ENCODE data around the gene CHST7.
"Not testable (repeated sequence)": the region's sequence is repeated elsewhere in the genome, so short reads cannot be mapped to it uniquely, and the experiment has no call there.

CHST7 gene

GRCh38 chrX:46573331-46573891, at the start of gene CHST7:
TSS of gene CHST7 (plus strand) at chrX:46573765. CDS start at chrX:46573932, 167 bp downstream.
- in situ Hi-C loops (cut with MboI; ENCODE audit: low sequenced_read_pairs) = loop anchor here (25.0 kb wide), 1 partner anchor 214 kb away; no protein-coding TSS in a partner anchor

- in situ Hi-C loops (cut with MboI; ENCODE audit: low sequenced_read_pairs) = not testable (repeated sequence)
Observed at GRCh38 chrX:46528640-46529039, 44.9 kb upstream of the CHST7 start.

GRCh38 chrX:46529740-46530403, 43.7 kb upstream of the CHST7 start:
- in situ Hi-C loops (cut with MboI; ENCODE audit: low sequenced_read_pairs) = not testable (repeated sequence)

GRCh38 chrX:46530404-46530908, 43.1 kb upstream of the CHST7 start:
- in situ Hi-C loops (cut with MboI; ENCODE audit: low sequenced_read_pairs) = not testable (repeated sequence)

- in situ Hi-C loops (cut with MboI; ENCODE audit: low sequenced_read_pairs) = no loop called here
Observed at GRCh38 chrX:46531442-46531841, 42.1 kb upstream of the CHST7 start.

- in situ Hi-C loops (cut with MboI; ENCODE audit: low sequenced_read_pairs) = no loop called here
Observed at GRCh38 chrX:46543441-46543840, 30.1 kb upstream of the CHST7 start.

- in situ Hi-C loops (cut with MboI; ENCODE audit: low sequenced_read_pairs) = not testable (repeated sequence)
Observed at GRCh38 chrX:46544527-46544926, 29.0 kb upstream of the CHST7 start.

- in situ Hi-C loops (cut with MboI; ENCODE audit: low sequenced_read_pairs) = no loop called here
Observed at GRCh38 chrX:46545111-46546005, 28.2 kb upstream of the CHST7 start, which contains the start of gene ZNF674. TSS of gene ZNF674 (minus strand) at chrX:46545421. CDS start at chrX:46542087, 3,334 bp downstream.

- in situ Hi-C loops (cut with MboI; ENCODE audit: low sequenced_read_pairs) = no loop called here
Observed at GRCh38 chrX:46547857-46548256, 25.7 kb upstream of the CHST7 start.

GRCh38 chrX:46549914-46550313, 23.7 kb upstream of the CHST7 start:
- in situ Hi-C loops (cut with MboI; ENCODE audit: low sequenced_read_pairs) = loop anchor here (25.0 kb wide), 1 partner anchor 237 kb away; no protein-coding TSS in a partner anchor

GRCh38 chrX:46551494-46552128, 22.0 kb upstream of the CHST7 start:
- in situ Hi-C loops (cut with MboI; ENCODE audit: low sequenced_read_pairs) = loop anchor here (25.0 kb wide), 1 partner anchor 236 kb away; no protein-coding TSS in a partner anchor

- in situ Hi-C loops (cut with MboI; ENCODE audit: low sequenced_read_pairs) = loop anchor here (25.0 kb wide), 1 partner anchor 233 kb away; no protein-coding TSS in a partner anchor
Observed at GRCh38 chrX:46553935-46554334, 19.6 kb upstream of the CHST7 start.

GRCh38 chrX:46554942-46555341, 18.6 kb upstream of the CHST7 start:
- in situ Hi-C loops (cut with MboI; ENCODE audit: low sequenced_read_pairs) = loop anchor here (25.0 kb wide), 1 partner anchor 232 kb away; no protein-coding TSS in a partner anchor

- in situ Hi-C loops (cut with MboI; ENCODE audit: low sequenced_read_pairs) = loop anchor here (25.0 kb wide), 1 partner anchor 228 kb away; no protein-coding TSS in a partner anchor
Observed at GRCh38 chrX:46559062-46559461, 14.5 kb upstream of the CHST7 start.

- in situ Hi-C loops (cut with MboI; ENCODE audit: low sequenced_read_pairs) = loop anchor here (25.0 kb wide), 1 partner anchor 225 kb away; no protein-coding TSS in a partner anchor
Observed at GRCh38 chrX:46561824-46562657, 11.5 kb upstream of the CHST7 start.

GRCh38 chrX:46567388-46567787, 6.2 kb upstream of the CHST7 start:
- in situ Hi-C loops (cut with MboI; ENCODE audit: low sequenced_read_pairs) = loop anchor here (25.0 kb wide), 1 partner anchor 220 kb away; no protein-coding TSS in a partner anchor

- in situ Hi-C loops (cut with MboI; ENCODE audit: low sequenced_read_pairs) = loop anchor here (25.0 kb wide), 1 partner anchor 218 kb away; no protein-coding TSS in a partner anchor
Observed at GRCh38 chrX:46569621-46570020, 3.9 kb upstream of the CHST7 start.

GRCh38 chrX:46571423-46572339, 1.9 kb upstream of the CHST7 start:
- in situ Hi-C loops (cut with MboI; ENCODE audit: low sequenced_read_pairs) = loop anchor here (25.0 kb wide), 1 partner anchor 216 kb away; no protein-coding TSS in a partner anchor
